ENCODE data around the gene SORBS1. TPM values are rescaled to one million over a fixed set of nuclear protein-coding genes. Genes with fewer than 3 reads are reported as not detected.

The SORBS1 gene
- total and polyA plus RNA-seq, 4 donors: 33.2 to 71.3 (median 44.1) TPM

- DNase-seq (ENCODE audit: low spot score): no peak
- Histone ChIP-seq H3K4me3 (ENCODE audit: low read depth in 1 of 3, low read length in 3 of 3) (no peak overlapping the region), H3K4me1 (ENCODE audit: control insufficient read depth in 4 of 4, insufficient read depth in 4 of 4, low read length in 3 of 4) (peaks cover 17 to 51% (median 31%) of the 10 kb centered on the region in 4 donors), H3K27me3 (ENCODE audit: control insufficient read depth in 4 of 4, insufficient read depth in 4 of 4, low read length in 3 of 4) (no peaks in the 10 kb centered on the region), H3K27ac (ENCODE audit: low read depth in 1 of 2, low read length in 2 of 2) (no peak overlapping the region), H3K36me3 (ENCODE audit: control insufficient read depth in 4 of 4, insufficient read depth in 3 of 4, low read depth in 1 of 4, low read length in 3 of 4) (no peaks in the 10 kb centered on the region), H3K9me3 (ENCODE audit: control insufficient read depth in 4 of 4, low read length in 3 of 4) (no peaks in the 10 kb centered on the region), H3K9ac (ENCODE audit: low read depth in 1 of 2, low read length in 2 of 2) (no peak overlapping the region)
- 88% methylated on average over 2 of the region's 2 CpGs for WGBS
- TF ChIP-seq REST (IDR thresholded peaks at IDR 0.05) (no peak), HNF4G (IDR thresholded peaks at IDR 0.05) (no peak), GABPA (IDR thresholded peaks at IDR 0.05 in 1 of 2, conservative IDR thresholded peaks at IDR 0.05 in 1 of 2) (no peak), FOXA2 (IDR thresholded peaks at IDR 0.05) (no peak), JUND (IDR thresholded peaks at IDR 0.05) (no peak), RAD21 (IDR thresholded peaks at IDR 0.05) (no peak), EGR1 (IDR thresholded peaks at IDR 0.05; ENCODE audit: low read depth in 2 of 2) (no peak), ZBTB33 (IDR thresholded peaks at IDR 0.05) (no peak), SP1 (IDR thresholded peaks at IDR 0.05) (no peak)
Observed at GRCh38 chr10:95540514-95541052, 20.6 kb downstream of the SORBS1 start.

DNA sequence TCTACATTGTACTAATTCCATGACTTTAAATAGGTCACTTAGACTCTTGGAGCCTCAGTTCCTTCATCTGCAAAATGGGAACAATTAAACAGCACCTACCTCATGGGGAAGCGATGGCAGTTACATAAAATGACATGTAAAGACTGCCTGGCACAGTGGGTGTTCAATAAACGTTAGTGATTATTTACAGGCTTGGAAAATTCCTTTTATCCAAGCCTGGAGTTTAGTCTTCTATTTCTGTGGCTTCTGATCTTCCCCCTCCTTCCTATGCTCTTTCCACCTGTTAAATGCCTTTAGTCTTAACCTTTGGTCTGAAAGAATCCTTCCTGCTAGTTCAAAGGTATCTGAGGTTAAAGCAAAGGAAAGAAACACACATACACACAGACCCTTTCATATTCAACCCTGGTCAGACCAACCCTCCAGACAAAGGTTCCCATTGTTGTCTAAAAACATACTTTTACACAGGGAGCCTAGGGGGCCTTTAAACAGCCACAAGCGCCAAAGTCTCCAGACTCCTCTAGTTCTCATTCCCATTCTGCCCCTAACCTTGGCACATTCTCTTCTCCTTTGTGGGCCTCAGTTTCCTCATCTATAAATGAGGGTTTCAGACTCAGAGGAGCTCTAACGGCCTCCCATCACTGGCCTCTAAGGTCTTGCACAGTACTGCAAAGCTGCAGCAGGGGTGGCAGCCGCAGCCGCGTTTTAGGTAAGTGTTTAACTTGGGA, 21.4 kb downstream of the SORBS1 start:
- Histone ChIP-seq H3K9ac (ENCODE audit: low read depth in 1 of 2, low read length in 2 of 2) (no peak overlapping the region), H3K27me3 (ENCODE audit: control insufficient read depth in 4 of 4, insufficient read depth in 4 of 4, low read length in 3 of 4) (no peaks in the 10 kb centered on the region), H3K27ac (ENCODE audit: low read depth in 1 of 2, low read length in 2 of 2) (no peak overlapping the region), H3K9me3 (ENCODE audit: control insufficient read depth in 4 of 4, low read length in 3 of 4) (no peaks in the 10 kb centered on the region), H3K36me3 (ENCODE audit: control insufficient read depth in 4 of 4, insufficient read depth in 3 of 4, low read depth in 1 of 4, low read length in 3 of 4) (no peaks in the 10 kb centered on the region), H3K4me3 (ENCODE audit: low read depth in 1 of 3, low read length in 3 of 3) (no peak overlapping the region), H3K4me1 (ENCODE audit: control insufficient read depth in 4 of 4, insufficient read depth in 4 of 4, low read length in 3 of 4) (peaks cover 17 to 42% (median 31%) of the 10 kb centered on the region in 4 donors)
- no peak for DNase-seq (ENCODE audit: low spot score)
- 76% methylated on average over 7 of the region's 7 CpGs for WGBS
- TF ChIP-seq ZBTB33 (IDR thresholded peaks at IDR 0.05) (no peak), FOXA2 (IDR thresholded peaks at IDR 0.05) (no peak), EGR1 (IDR thresholded peaks at IDR 0.05; ENCODE audit: low read depth in 2 of 2) (no peak), YY1 (IDR thresholded peaks at IDR 0.05) (no peak), HNF4G (IDR thresholded peaks at IDR 0.05) (no peak), REST (IDR thresholded peaks at IDR 0.05) (no peak), TAF1 (conservative IDR thresholded peaks at IDR 0.05) (no peak), HNF4A (conservative IDR thresholded peaks at IDR 0.05) (no peak)
- TF ChIP-seq, protein P1, sequence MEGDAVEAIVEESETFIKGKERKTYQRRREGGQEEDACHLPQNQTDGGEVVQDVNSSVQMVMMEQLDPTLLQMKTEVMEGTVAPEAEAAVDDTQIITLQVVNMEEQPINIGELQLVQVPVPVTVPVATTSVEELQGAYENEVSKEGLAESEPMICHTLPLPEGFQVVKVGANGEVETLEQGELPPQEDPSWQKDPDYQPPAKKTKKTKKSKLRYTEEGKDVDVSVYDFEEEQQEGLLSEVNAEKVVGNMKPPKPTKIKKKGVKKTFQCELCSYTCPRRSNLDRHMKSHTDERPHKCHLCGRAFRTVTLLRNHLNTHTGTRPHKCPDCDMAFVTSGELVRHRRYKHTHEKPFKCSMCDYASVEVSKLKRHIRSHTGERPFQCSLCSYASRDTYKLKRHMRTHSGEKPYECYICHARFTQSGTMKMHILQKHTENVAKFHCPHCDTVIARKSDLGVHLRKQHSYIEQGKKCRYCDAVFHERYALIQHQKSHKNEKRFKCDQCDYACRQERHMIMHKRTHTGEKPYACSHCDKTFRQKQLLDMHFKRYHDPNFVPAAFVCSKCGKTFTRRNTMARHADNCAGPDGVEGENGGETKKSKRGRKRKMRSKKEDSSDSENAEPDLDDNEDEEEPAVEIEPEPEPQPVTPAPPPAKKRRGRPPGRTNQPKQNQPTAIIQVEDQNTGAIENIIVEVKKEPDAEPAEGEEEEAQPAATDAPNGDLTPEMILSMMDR (IDR thresholded peaks at IDR 0.05; ENCODE audit: low read depth, low read length, missing input control): no peak
- TF ChIP-seq, protein P2, sequence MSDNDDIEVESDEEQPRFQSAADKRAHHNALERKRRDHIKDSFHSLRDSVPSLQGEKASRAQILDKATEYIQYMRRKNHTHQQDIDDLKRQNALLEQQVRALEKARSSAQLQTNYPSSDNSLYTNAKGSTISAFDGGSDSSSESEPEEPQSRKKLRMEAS (IDR thresholded peaks at IDR 0.05): no peak

Measured in liver (tissue), 9 donors.